GM12878 (cell line): ENCODE data around the gene CIB4. TPM values are rescaled to one million over a fixed set of nuclear protein-coding genes. Genes with fewer than 3 reads are reported as not detected.

Source experiments
- ATAC-seq: fragments of 200-7000 bp; cut with Tn5 transposase; 3 replicates; pipeline ENCODE4 v1.9.1; 2020; ENCODE audit warnings: mild to moderate bottlenecking, moderate library complexity
- BruUV-seq: library from RNA; stranded (reverse); fragments of 400-500 nt; replicated peaks from 2 replicates; lab custom pipeline; 2021; lab: Mats Ljungman, UMichigan
- CTCF ChIA-PET: fragments of 300-600 bp; sonication (Branson Sonifier 250); formaldehyde crosslinking; extraction: SDS; loops from one replicate; lab custom pipeline; 2021; ENCODE audit warnings: inconsistent platforms; lab: Yijun Ruan, JAX
- POLR2A ChIA-PET: fragments of 350-600 bp; formaldehyde crosslinking; extraction: SDS; loops from one replicate; lab custom pipeline; 2021; ENCODE audit warnings: inconsistent platforms; lab: Charles Lee
- RAD21 ChIA-PET: fragments of 300-600 bp; sonication (Branson Sonifier 250); formaldehyde crosslinking; loops from one replicate; lab custom pipeline; 2023; ENCODE audit warnings: antibody characterized with exemption; ENCODE audit not compliant: unreplicated experiment; lab: Charles Lee
- SMC1A ChIA-PET: fragments of 300-600 bp; sonication (Branson Sonifier 250); formaldehyde crosslinking; loops from one replicate; lab custom pipeline; 2023; ENCODE audit not compliant: unreplicated experiment, uncharacterized antibody; lab: Charles Lee
- DNase-seq: peaks from one replicate; pipeline ENCODE4 v3.0.0-alpha.2; 2011; ENCODE audit warnings: low read depth, low spot score
- FAIRE-seq: peaks from 3 replicates; lab custom pipeline; 2011; peaks lifted over from hg19 to GRCh38; lab: Jason Lieb, UNC
- H2AFZ ChIP-seq: 2 replicates; pipeline ENCODE4 v1.6.0; 2011; ENCODE audit warnings: low read depth, low read length, control low read depth; ENCODE audit not compliant: control insufficient read depth
- H3K27ac ChIP-seq: 2 replicates; pipeline ENCODE4 v1.5.1; 2011; ENCODE audit warnings: control low read depth; ENCODE audit not compliant: control insufficient read depth, insufficient read depth
- H3K27me3 ChIP-seq, 2 experiments: replicated peaks in 1 of 2; 2 replicates each; pipeline versions ENCODE4 v1.6.0 to v1.6.1; 2011; ENCODE audit warnings: low read length in 1 of 2; ENCODE audit not compliant: control insufficient read depth in 2 of 2, insufficient read depth in 2 of 2
- H3K36me3 ChIP-seq, 2 experiments: 2 replicates each; pipeline ENCODE4 v1.5.1; 2011; ENCODE audit warnings: low read length in 1 of 2; ENCODE audit not compliant: control insufficient read depth in 2 of 2, insufficient read depth in 2 of 2
- H3K4me1 ChIP-seq: 2 replicates; pipeline ENCODE4 v1.6.1; 2011; ENCODE audit warnings: mild to moderate bottlenecking, low read length, moderate library complexity, mixed read lengths; ENCODE audit not compliant: control insufficient read depth, insufficient read depth
- H3K4me2 ChIP-seq: 2 replicates; pipeline ENCODE4 v1.6.0; 2011; ENCODE audit warnings: control low read depth; ENCODE audit not compliant: control insufficient read depth, insufficient read depth
- H3K4me3 ChIP-seq: fragments of 200-600 bp; sonication (generic); 2 replicates; pipeline ENCODE4 v1.5.1; 2016
- H3K79me2 ChIP-seq: 2 replicates; pipeline ENCODE4 v1.6.0; 2011; ENCODE audit warnings: low read length; ENCODE audit not compliant: control insufficient read depth, insufficient read depth
- H3K9ac ChIP-seq: 2 replicates; pipeline ENCODE4 v1.8.0; 2011; ENCODE audit warnings: low read length, control low read depth, mixed read lengths; ENCODE audit not compliant: control insufficient read depth, insufficient read depth
- H3K9me3 ChIP-seq: replicated peaks from 3 replicates; pipeline ENCODE4 v1.5.1; 2011; ENCODE audit warnings: mild to moderate bottlenecking, low read length; ENCODE audit not compliant: control insufficient read depth, insufficient read depth
- H4K20me1 ChIP-seq: 2 replicates; pipeline ENCODE4 v1.6.0; 2011; ENCODE audit not compliant: control insufficient read depth, insufficient read depth
- BRCA1 ChIP-seq: IDR thresholded peaks from 2 replicates; pipeline ENCODE4 v1.6.1; 2011; ENCODE audit warnings: low read depth, low read length, improper control_type of control experiment
- ETV6 ChIP-seq, 2 experiments: fragments of 450-650 bp in 1 of 2; IDR thresholded peaks in 1 of 2; conservative IDR thresholded peaks in 1 of 2; 2 replicates each; pipeline ENCODE4 v1.6.1; 2014; ENCODE audit warnings: antibody characterized with exemption in 1 of 2, borderline replicate concordance in 1 of 2, low read depth in 1 of 2, mild to moderate bottlenecking in 1 of 2, moderate library complexity in 1 of 2
- FOXM1 ChIP-seq: IDR thresholded peaks from 2 replicates; pipeline ENCODE4 v1.6.1; 2012; ENCODE audit warnings: low read depth, mild to moderate bottlenecking, inconsistent platforms, low read length, moderate library complexity
- JUNB ChIP-seq: IDR thresholded peaks from 2 replicates; pipeline ENCODE4 v1.6.1; 2016; ENCODE audit warnings: antibody characterized with exemption, mild to moderate bottlenecking
- NFIC ChIP-seq: IDR thresholded peaks from 2 replicates; pipeline ENCODE4 v1.6.1; 2012; ENCODE audit warnings: low read depth, mild to moderate bottlenecking, inconsistent platforms, low read length, moderate library complexity
- NFYB ChIP-seq: IDR thresholded peaks from 2 replicates; pipeline ENCODE4 v1.6.1; 2011; ENCODE audit warnings: low read depth, mild to moderate bottlenecking, low read length, improper control_type of control experiment, moderate library complexity; ENCODE audit not compliant: insufficient read depth
- PRDM15 ChIP-seq: fragments of 450-650 bp; formaldehyde crosslinking; IDR thresholded peaks from 2 replicates; pipeline ENCODE4 v1.4.0; 2020; ENCODE audit warnings: mild to moderate bottlenecking, moderate library complexity
- ZBTB4 ChIP-seq: fragments of 450-650 bp; formaldehyde crosslinking; IDR thresholded peaks from 2 replicates; pipeline ENCODE4 v1.4.0; 2022; ENCODE audit warnings: mild to moderate bottlenecking, moderate library complexity
- WGBS: methylation state at CpG from one replicate; pipeline ENCODE4 v1.1.6; 2016; ENCODE audit warnings: low lambda C conversion rate; ENCODE audit not compliant: insufficient replicate concordance, insufficient coverage; ENCODE audit errors: missing lambda C conversion rate; 5-methylcytosine and 5-hydroxymethylcytosine counted together
- in situ Hi-C: fragments of 300-500 bp; cut with MboI; formaldehyde crosslinking; loops from 9 replicates; pipeline ENCODE4 v1.14.3; 2018; ENCODE audit warnings: mixed read lengths
- intact Hi-C: fragments of 100-400 bp; cut with micrococcal nuclease; formaldehyde crosslinking; loops from one replicate; pipeline ENCODE4 v1.14.2; 2022; ENCODE audit not compliant: unreplicated experiment
- polyA plus RNA-seq, 11 experiments: library from polyadenylated mRNA; depleted of rRNA in 4 of 11; unstranded in 6 of 11; stranded (reverse) in 5 of 11; fragments of >200 nt; fragmentation: Nextera tagmentation in 4 of 11; fragmentation: Illumina TruSeq in 1 of 11; extraction: Ambion mirVana in 4 of 11; extraction: Trizol in 1 of 11; gene quantifications; 1 replicate in 1 of 11; 2 replicates in 10 of 11; pipeline versions ENCODE4 v1.2.1 to v1.2.3, GENCODE V29; 2011 to 2016; ENCODE audit warnings: inconsistent platforms in 2 of 11, missing spikeins in 2 of 11, low read depth in 1 of 11
- total RNA-seq, 4 experiments: library from RNA; depleted of rRNA in 3 of 4; stranded (reverse); fragments of >200 nt in 3 of 4; fragmentation: Illumina TruSeq in 1 of 4; extraction: Trizol in 1 of 4; gene quantifications; 2 replicates each; pipeline versions ENCODE4 v1.2.1 to v1.2.3, GENCODE V29; 2013 to 2021

CIB4 gene
- total and polyA plus RNA-seq, 10 of the 15 experiments (the other 5 are each of a cell fraction or from before 2014, with no cell fraction given) = not detected

- H3K4me3 ChIP-seq = no peak overlapping the region
- ChIA-PET CTCF (no interaction called here), SMC1A (no interaction called here), RAD21 (no interaction called here), POLR2A (no interaction called here)
- no peaks in the 10 kb centered on the region for H3K9me3 ChIP-seq
- H3K36me3 ChIP-seq = no peaks in the 10 kb centered on the region
- H3K4me1 ChIP-seq = no peaks in the 10 kb centered on the region
- peaks cover 0 to 6% of the 10 kb centered on the region in 2 experiments for H3K27me3 ChIP-seq
- BruUV-seq = no TSS peak
- in situ Hi-C loops (no loop called here), intact Hi-C loops (no loop called here)
- no peak overlapping the region for H2AFZ ChIP-seq
- H3K79me2 ChIP-seq = no peaks in the 10 kb centered on the region
- FAIRE-seq = no peak
- ATAC-seq = no peak
- WGBS = 13% methylated on average over 5 of the region's 5 CpGs
- TF ChIP-seq PRDM15 (CRISPR knock-in tag) = no peak
- TF ChIP-seq NFYB = no peak
- TF ChIP-seq NFIC = no peak
- no peak for TF ChIP-seq ZBTB4 (CRISPR knock-in tag)
- no peak for TF ChIP-seq FOXM1
- TF ChIP-seq ETV6 (conservative IDR thresholded peaks at IDR 0.05 in 1 of 2, IDR thresholded peaks at IDR 0.05 in 1 of 2; ENCODE audit: borderline replicate concordance in 1 of 2, low read depth in 1 of 2) = no peak
- TF ChIP-seq JUNB = no peak
- TF ChIP-seq BRCA1 = no peak
- H4K20me1 ChIP-seq = no peaks in the 10 kb centered on the region
- no peak for DNase-seq
- no peak overlapping the region for H3K4me2 ChIP-seq
- H3K27ac ChIP-seq = no peak overlapping the region
- H3K9ac ChIP-seq = no peak overlapping the region
Observed at GRCh38 chr2:26670931-26671460, 29.8 kb upstream of the CIB4 start.
